ENCODE results near the gene PCDHB12.
"Not testable (repeated sequence)": the region's sequence is repeated elsewhere in the genome, so short reads cannot be mapped to it uniquely, and the experiment has no call there.

The PCDHB12 gene

DNA sequence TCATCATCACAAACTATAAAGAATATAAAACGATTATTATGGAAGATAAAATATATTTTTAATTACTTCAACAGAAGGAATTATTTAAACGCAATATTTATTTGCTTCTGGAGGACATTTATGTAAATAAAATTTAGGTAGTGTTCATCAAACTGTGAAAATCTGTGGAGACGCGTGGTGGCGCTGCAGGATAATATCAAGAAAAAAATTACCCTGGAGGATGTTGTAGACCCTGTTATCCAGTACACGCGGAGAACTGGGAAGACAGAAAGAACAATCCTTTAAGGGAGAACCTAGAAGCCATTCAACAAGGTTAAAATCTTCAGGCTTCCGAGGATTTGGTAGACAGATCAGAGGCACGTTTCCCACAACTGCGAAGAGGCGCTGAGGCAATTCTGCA lies at the start of gene PCDHB12:
Gene PCDHB12 (plus strand): TSS at position 242 of the 400 bp plus-strand sequence. CDS start 189 bp downstream, outside the sequence.
- no peak for DNase-seq (ENCODE audit: low read depth)

GRCh38 chr5:141172381-141173204 lies 35.9 kb upstream of the PCDHB12 start, which contains the start of gene PCDHB7:
TSS of gene PCDHB7 (plus strand) at chr5:141172644. CDS start at chr5:141172836, 192 bp downstream.
- DNase-seq (ENCODE audit: low read depth): no peak

- not testable (repeated sequence) for DNase-seq (ENCODE audit: low read depth)
Observed at GRCh38 chr5:141174291-141175104, 34.0 kb upstream of the PCDHB12 start.

GRCh38 chr5:141175933-141176332 lies 32.6 kb upstream of the PCDHB12 start:
- no peak for DNase-seq (ENCODE audit: low read depth)

- DNase-seq (ENCODE audit: low read depth): not testable (repeated sequence)
Observed at GRCh38 chr5:141177577-141178191, 30.8 kb upstream of the PCDHB12 start, which contains the start of gene PCDHB8. TSS of gene PCDHB8 (plus strand) at chr5:141177790. CDS start at chr5:141178035, 245 bp downstream.

- not testable (repeated sequence) for DNase-seq (ENCODE audit: low read depth)
Observed at GRCh38 chr5:141179371-141179770, 29.1 kb upstream of the PCDHB12 start.

DNA sequence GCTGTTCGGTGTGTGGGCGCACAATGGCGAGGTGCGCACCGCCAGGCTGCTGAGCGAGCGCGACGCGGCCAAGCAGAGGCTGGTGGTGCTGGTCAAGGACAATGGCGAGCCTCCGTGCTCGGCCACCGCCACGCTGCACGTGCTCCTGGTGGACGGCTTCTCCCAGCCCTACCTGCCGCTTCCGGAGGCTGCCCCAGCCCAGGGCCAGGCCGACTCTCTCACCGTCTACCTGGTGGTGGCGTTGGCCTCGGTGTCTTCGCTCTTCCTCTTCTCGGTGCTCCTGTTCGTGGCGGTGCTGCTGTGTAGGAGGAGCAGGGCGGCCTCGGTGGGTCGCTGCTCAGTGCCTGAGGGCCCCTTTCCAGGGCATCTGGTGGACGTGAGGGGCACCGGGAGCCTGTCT lies 28.6 kb upstream of the PCDHB12 start:
- DNase-seq (ENCODE audit: low read depth): not testable (repeated sequence)

DNA sequence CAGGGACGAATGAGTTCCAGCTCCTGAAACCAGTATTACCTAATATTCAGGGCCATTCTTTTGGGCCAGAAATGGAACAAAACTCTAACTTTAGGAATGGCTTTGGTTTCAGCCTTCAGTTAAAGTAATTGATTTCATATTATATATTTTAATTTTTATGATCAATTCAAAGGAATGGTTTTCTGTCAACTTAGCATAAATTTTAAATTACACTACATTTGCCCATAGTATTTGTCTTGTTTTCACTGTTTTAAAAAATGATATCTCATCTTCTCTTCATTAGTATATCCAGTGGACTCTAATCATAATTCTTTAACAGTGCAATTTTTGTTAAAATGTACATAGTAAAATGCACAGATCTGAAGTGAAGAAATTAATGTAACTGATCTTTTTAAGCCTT lies 28.2 kb upstream of the PCDHB12 start:
- DNase-seq (ENCODE audit: low read depth): no peak

DNA sequence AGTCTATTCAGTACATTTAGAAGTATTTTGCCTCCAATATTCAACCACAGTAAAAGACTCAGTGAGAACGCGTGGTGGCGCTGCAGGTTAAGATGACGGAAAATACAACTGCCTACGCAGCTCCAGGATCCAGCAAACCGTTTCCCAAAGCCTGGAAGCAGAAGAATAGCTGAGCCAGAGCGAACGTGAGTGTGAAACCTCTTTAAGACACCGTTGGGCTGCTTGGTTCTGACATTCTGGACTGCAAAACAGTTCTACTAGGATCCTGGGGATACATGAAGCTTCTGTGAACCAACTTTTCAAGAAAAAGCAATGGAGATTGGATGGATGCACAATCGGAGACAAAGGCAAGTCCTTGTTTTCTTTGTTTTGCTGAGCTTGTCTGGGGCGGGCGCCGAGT lies 26.3 kb upstream of the PCDHB12 start, which contains the start of gene PCDHB16:
Gene PCDHB16 (plus strand): TSS at position 140 of the 400 bp plus-strand sequence. CDS start 173 bp downstream, at position 313.
- DNase-seq (ENCODE audit: low read depth): peak; percentile 5

DNA sequence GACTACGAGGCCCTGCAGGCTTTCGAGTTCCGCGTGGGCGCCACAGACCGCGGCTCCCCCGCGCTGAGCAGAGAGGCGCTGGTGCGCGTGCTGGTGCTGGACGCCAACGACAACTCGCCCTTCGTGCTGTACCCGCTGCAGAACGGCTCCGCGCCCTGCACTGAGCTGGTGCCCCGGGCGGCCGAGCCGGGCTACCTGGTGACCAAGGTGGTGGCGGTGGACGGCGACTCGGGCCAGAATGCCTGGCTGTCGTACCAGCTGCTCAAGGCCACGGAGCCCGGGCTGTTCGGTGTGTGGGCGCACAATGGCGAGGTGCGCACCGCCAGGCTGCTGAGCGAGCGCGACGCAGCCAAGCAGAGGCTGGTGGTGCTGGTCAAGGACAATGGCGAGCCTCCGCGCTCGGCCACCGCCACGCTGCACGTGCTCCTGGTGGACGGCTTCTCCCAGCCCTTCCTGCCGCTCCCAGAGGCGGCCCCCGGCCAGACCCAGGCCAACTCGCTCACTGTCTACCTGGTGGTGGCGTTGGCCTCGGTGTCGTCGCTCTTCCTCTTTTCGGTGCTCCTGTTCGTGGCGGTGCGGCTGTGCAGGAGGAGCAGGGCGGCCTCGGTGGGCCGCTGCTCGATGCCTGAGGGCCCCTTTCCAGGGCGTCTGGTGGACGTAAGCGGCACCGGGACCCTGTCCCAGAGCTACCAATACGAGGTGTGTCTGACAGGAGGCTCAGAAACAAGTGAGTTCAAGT lies 24.2 kb upstream of the PCDHB12 start:
- not testable (repeated sequence) for DNase-seq (ENCODE audit: low read depth)

GRCh38 chr5:141186897-141187512 lies 21.5 kb upstream of the PCDHB12 start, which contains the start of gene PCDHB9:
TSS of gene PCDHB9 (plus strand) at chr5:141187161. CDS start at chr5:141187319, 158 bp downstream.
- DNase-seq (ENCODE audit: low read depth): no peak

- DNase-seq (ENCODE audit: low read depth): not testable (repeated sequence)
Observed at GRCh38 chr5:141188682-141189081, 19.8 kb upstream of the PCDHB12 start.

DNA sequence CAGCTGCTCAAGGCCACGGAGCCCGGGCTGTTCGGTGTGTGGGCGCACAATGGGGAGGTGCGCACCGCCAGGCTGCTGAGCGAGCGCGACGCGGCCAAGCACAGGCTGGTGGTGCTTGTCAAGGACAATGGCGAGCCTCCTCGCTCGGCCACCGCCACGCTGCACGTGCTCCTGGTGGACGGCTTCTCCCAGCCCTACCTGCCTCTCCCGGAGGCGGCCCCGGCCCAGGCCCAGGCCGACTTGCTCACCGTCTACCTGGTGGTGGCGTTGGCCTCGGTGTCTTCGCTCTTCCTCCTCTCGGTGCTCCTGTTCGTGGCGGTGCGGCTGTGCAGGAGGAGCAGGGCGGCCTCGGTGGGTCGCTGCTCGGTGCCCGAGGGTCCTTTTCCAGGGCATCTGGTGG lies 19.4 kb upstream of the PCDHB12 start:
- DNase-seq (ENCODE audit: low read depth): not testable (repeated sequence)

DNA sequence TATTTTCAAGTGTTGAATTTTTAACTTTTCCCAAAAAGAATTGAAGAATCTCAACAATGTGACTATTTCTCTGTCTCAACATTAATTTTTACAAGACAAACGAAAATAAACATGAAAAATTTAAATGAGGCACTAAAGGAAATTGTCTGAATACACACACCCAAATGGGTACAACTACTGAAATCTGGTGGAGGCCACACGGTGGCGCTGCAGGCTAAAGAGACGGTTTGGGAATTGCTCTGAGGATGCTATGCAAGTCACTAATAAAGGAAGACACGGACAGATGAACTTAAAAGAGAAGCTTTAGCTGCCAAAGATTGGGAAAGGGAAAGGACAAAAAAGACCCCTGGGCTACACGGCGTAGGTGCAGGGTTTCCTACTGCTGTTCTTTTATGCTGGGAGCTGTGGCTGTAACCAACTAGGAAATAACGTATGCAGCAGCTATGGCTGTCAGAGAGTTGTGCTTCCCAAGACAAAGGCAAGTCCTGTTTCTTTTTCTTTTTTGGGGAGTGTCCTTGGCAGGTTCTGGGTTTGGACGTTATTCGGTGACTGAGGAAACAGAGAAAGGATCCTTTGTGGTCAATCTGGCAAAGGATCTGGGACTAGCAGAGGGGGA lies 16.3 kb upstream of the PCDHB12 start, which contains the start of gene PCDHB10:
Gene PCDHB10 (plus strand): TSS at position 244 of the 616 bp plus-strand sequence. CDS start 200 bp downstream, at position 444.
- DNase-seq (ENCODE audit: low read depth): peak; percentile 10

DNA sequence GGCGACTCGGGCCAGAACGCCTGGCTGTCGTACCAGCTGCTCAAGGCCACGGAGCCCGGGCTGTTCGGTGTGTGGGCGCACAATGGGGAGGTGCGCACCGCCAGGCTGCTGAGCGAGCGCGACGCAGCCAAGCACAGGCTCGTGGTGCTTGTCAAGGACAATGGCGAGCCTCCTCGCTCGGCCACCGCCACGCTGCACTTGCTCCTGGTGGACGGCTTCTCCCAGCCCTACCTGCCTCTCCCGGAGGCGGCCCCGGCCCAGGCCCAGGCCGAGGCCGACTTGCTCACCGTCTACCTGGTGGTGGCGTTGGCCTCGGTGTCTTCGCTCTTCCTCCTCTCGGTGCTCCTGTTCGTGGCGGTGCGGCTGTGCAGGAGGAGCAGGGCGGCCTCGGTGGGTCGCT lies 14.2 kb upstream of the PCDHB12 start:
- DNase-seq (ENCODE audit: low read depth): not testable (repeated sequence)

GRCh38 chr5:141196363-141196762 lies 12.2 kb upstream of the PCDHB12 start:
- no peak for DNase-seq (ENCODE audit: low read depth)

- no peak for DNase-seq (ENCODE audit: low read depth)
Observed at GRCh38 chr5:141199359-141200235, 8.9 kb upstream of the PCDHB12 start, which contains the start of gene PCDHB11. TSS of gene PCDHB11 (plus strand) at chr5:141199627. CDS start at chr5:141199775, 148 bp downstream.

GRCh38 chr5:141201126-141201525 lies 7.4 kb upstream of the PCDHB12 start:
- not testable (repeated sequence) for DNase-seq (ENCODE audit: low read depth)

- DNase-seq (ENCODE audit: low read depth): not testable (repeated sequence)
Observed at GRCh38 chr5:141201646-141202045, 6.9 kb upstream of the PCDHB12 start.
